Measurements from ENCODE around the gene PLK1. TPM values are rescaled to one million over a fixed set of nuclear protein-coding genes. Genes with fewer than 3 reads are reported as not detected.

PLK1 gene
- total RNA-seq, 4 donors from 2014 or later = 0.88 to 2.7 (median 1.6) TPM

DNA sequence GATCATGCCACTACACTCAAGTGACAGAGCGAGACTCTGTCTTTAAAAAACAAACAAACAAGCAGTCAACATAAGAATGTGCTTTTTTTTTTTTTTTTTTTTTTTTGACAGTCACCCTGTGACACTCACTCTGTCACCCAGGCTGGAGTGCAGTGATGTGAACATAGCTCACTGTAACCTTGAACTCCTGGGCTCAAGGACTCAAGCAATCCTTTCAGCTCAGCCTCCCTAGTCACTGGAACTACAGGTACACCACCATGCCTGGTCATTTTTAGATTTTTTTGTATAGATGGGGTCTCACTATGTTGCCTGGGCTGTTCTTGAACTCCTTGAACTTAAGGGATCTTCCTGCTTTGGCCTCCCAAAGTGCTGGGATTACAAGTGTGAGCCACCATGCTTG is 60.8 kb downstream of the PLK1 start:
- TF ChIP-seq POLR2A (IDR thresholded peaks at IDR 0.05) (no peak), CTCF (IDR thresholded peaks at IDR 0.05) (no peak)
- WGBS, 2 donors = 81 to 85% methylated on average over 1 of the region's 1 CpG
- intact Hi-C loops (cut with DNase I) = no loop called here

More for the DNA sequence above, 60.8 kb downstream of the PLK1 start:
- Histone ChIP-seq H3K4me3 (replicated peaks in 1 of 3) (no peak overlapping the region), H3K27me3 (no peaks in the 10 kb centered on the region), H3K9me3 (no peaks in the 10 kb centered on the region), H3K4me1 (no peaks in the 10 kb centered on the region), H3K36me3 (no peaks in the 10 kb centered on the region), H3K27ac (no peak overlapping the region)
- no peak for DNase-seq

Other genes starting within 250 kb of the PLK1 start
- 10 to 100 TPM; 27.5 to 35.1 (median 30.8) TPM for gene COG7, start 225.7 kb upstream of the PLK1 start, total RNA-seq
- gene GGA2, start 168.4 kb upstream of the PLK1 start, total RNA-seq = 100 to 1,000 TPM; 103 to 190 (median 159) TPM
- gene EARS2, start 121.5 kb upstream of the PLK1 start, total RNA-seq = 10 to 100 TPM; 30.9 to 54.4 (median 50.7) TPM
- 100 to 1,000 TPM in 3 of 4 donors, 10 to 100 TPM in 1; 75.0 to 147 (median 127) TPM for gene UBFD1, start 121.2 kb upstream of the PLK1 start, total RNA-seq
- 100 to 1,000 TPM in 2 of 4 donors, 10 to 100 TPM in 2; 68.5 to 135 (median 95.1) TPM for gene NDUFAB1, start 82.6 kb upstream of the PLK1 start, total RNA-seq
- 10 to 100 TPM; 10.8 to 17.2 (median 14.0) TPM for gene PALB2, start 37.6 kb upstream of the PLK1 start, total RNA-seq
- 10 to 100 TPM; 24.1 to 51.1 (median 47.6) TPM for gene DCTN5, start 37.4 kb upstream of the PLK1 start, total RNA-seq
- not detected for gene ERN2, start 34.3 kb downstream of the PLK1 start, total RNA-seq
- not detected for gene CHP2, start 76.1 kb downstream of the PLK1 start, total RNA-seq
- gene PRKCB, start 157.1 kb downstream of the PLK1 start, total RNA-seq = 1 to 10 TPM; 2.0 to 8.6 (median 4.0) TPM

Measured in thyroid gland (tissue), 4 donors.